HepG2 (cell line): ENCODE measurements around the gene IRF2. TPM values are rescaled to one million over a fixed set of nuclear protein-coding genes. Genes with fewer than 3 reads are reported as not detected.

Source experiments
- ATAC-seq: fragments of 200-7000 bp; cut with Tn5 transposase; 3 replicates; pipeline ENCODE4 v1.9.1; 2020; ENCODE audit warnings: mild to moderate bottlenecking, moderate library complexity
- BruUV-seq: library from RNA; stranded (reverse); fragments of 400-500 nt; replicated peaks from 2 replicates; lab custom pipeline; 2021; lab: Mats Ljungman, UMichigan
- CTCF ChIA-PET: fragments of 300-600 bp; formaldehyde crosslinking; extraction: SDS; loops from one replicate; lab custom pipeline; 2021; ENCODE audit warnings: low total read pairs, inconsistent platforms, low intra/inter-chr PET ratio; lab: Yijun Ruan, JAX
- POLR2A ChIA-PET: fragments of 350-600 bp; sonication (Branson Sonifier 250); formaldehyde crosslinking; loops from one replicate; lab custom pipeline; 2020; ENCODE audit warnings: antibody characterized with exemption, inconsistent platforms; lab: Yijun Ruan, JAX
- DNase-seq: peaks from one replicate; pipeline ENCODE4 v3.0.0-alpha.2; 2015; ENCODE audit warnings: low spot score
- FAIRE-seq: peaks from 3 replicates; lab custom pipeline; 2011; peaks lifted over from hg19 to GRCh38; lab: Jason Lieb, UNC
- H2AFZ ChIP-seq: one replicate; pipeline ENCODE4 v1.6.1; 2011; ENCODE audit warnings: low read length, inconsistent platforms
- H3K27ac ChIP-seq: fragments of 300-600 bp; 3 replicates; pipeline ENCODE4 v1.8.0; 2011; ENCODE audit warnings: mixed run types, mild to moderate bottlenecking, mixed read lengths, low read length, inconsistent platforms; ENCODE audit not compliant: insufficient read depth; ENCODE audit errors: extremely low read length
- H3K27me3 ChIP-seq, 2 experiments: fragments of 200-600 bp in 1 of 2; 2 replicates in 1 of 2; 3 replicates in 1 of 2; pipeline versions ENCODE4 v1.6.0 to v1.8.0; 2011; ENCODE audit warnings: low read length in 2 of 2, mild to moderate bottlenecking in 2 of 2, moderate library complexity in 2 of 2, inconsistent platforms in 1 of 2; ENCODE audit not compliant: insufficient read depth in 2 of 2, control insufficient read depth in 1 of 2
- H3K36me3 ChIP-seq, 2 experiments: fragments of 200-600 bp in 1 of 2; replicated peaks in 1 of 2; 2 replicates in 1 of 2; 3 replicates in 1 of 2; pipeline versions ENCODE4 v1.5.1 to v1.8.0; 2011; ENCODE audit warnings: low read length in 2 of 2, inconsistent platforms in 1 of 2; ENCODE audit not compliant: insufficient read depth in 2 of 2, control insufficient read depth in 1 of 2
- H3K4me1 ChIP-seq: 2 replicates; pipeline ENCODE4 v1.5.1; 2012; ENCODE audit warnings: low read length, inconsistent platforms; ENCODE audit not compliant: insufficient read depth
- H3K4me2 ChIP-seq: 2 replicates; pipeline ENCODE4 v1.6.0; 2011; ENCODE audit warnings: low read depth, low read length, inconsistent platforms
- H3K4me3 ChIP-seq, 3 experiments: fragments of 200-600 bp in 1 of 3; sonication (generic), shearing (Covaris generic) in 1 of 3; replicated peaks in 1 of 3; 2 replicates each; pipeline ENCODE4 v1.5.1; 2011 to 2016; ENCODE audit warnings: low read length in 3 of 3, inconsistent platforms in 2 of 3, low read depth in 2 of 3, mild to moderate bottlenecking in 2 of 3, control low read depth in 1 of 3, mixed read lengths in 1 of 3; ENCODE audit not compliant: insufficient read depth in 1 of 3
- H3K79me2 ChIP-seq: one replicate; pipeline ENCODE4 v1.6.1; 2011; ENCODE audit warnings: low read length, inconsistent platforms; ENCODE audit not compliant: insufficient read depth
- H3K9ac ChIP-seq: 2 replicates; pipeline ENCODE4 v1.6.0; 2011; ENCODE audit warnings: mild to moderate bottlenecking, low read depth, low read length, inconsistent platforms; ENCODE audit not compliant: insufficient read depth
- H3K9me3 ChIP-seq: 2 replicates; pipeline ENCODE4 v1.5.1; 2012; ENCODE audit warnings: mild to moderate bottlenecking, low read length
- H4K20me1 ChIP-seq: 2 replicates; pipeline ENCODE4 v1.6.0; 2011; ENCODE audit warnings: inconsistent platforms, mild to moderate bottlenecking, low read length, moderate library complexity; ENCODE audit not compliant: insufficient read depth
- ARID3A ChIP-seq: IDR thresholded peaks from 2 replicates; pipeline ENCODE4 v1.6.1; 2012; ENCODE audit warnings: low read depth, low read length, improper control_type of control experiment
- FOSL1 ChIP-seq: sonication (generic); formaldehyde crosslinking; IDR thresholded peaks from 2 replicates; pipeline ENCODE4 v1.9.0; 2021; ENCODE audit warnings: missing genetic modification reagents, borderline replicate concordance
- HDAC1 ChIP-seq: sonication (generic); formaldehyde crosslinking; IDR thresholded peaks from 2 replicates; pipeline ENCODE4 v1.5.1; 2020; ENCODE audit warnings: mild to moderate bottlenecking, missing genetic modification reagents
- NONO ChIP-seq, 2 experiments: fragments of 450-650 bp in 1 of 2; sonication (generic) in 1 of 2; formaldehyde crosslinking in 1 of 2; IDR thresholded peaks in 1 of 2; conservative IDR thresholded peaks in 1 of 2; 2 replicates each; pipeline versions ENCODE4 v1.6.1 to v1.8.0; 2017 to 2022; ENCODE audit warnings: mild to moderate bottlenecking in 1 of 2, missing genetic modification reagents in 1 of 2, moderate library complexity in 1 of 2
- RCOR2 ChIP-seq: IDR thresholded peaks from 2 replicates; pipeline ENCODE4 v1.6.1; 2016; ENCODE audit warnings: missing biosample characterization, missing genetic modification reagents
- RERE ChIP-seq: IDR thresholded peaks from 2 replicates; pipeline ENCODE4 v1.6.1; 2016; ENCODE audit warnings: low read depth, missing genetic modification reagents, missing compliant biosample characterization
- ZC3H4 ChIP-seq: sonication (generic); formaldehyde crosslinking; IDR thresholded peaks from 2 replicates; pipeline ENCODE4 v1.4.0; 2020; ENCODE audit warnings: missing genetic modification reagents, borderline replicate concordance
- ZNF350 ChIP-seq: sonication (generic); formaldehyde crosslinking; IDR thresholded peaks from 2 replicates; pipeline ENCODE4 v1.4.0; 2020; ENCODE audit warnings: mild to moderate bottlenecking, low read depth, missing genetic modification reagents, borderline replicate concordance
- ZNF484 ChIP-seq: sonication (generic); formaldehyde crosslinking; IDR thresholded peaks from 2 replicates; pipeline ENCODE4 v1.5.1; 2020; ENCODE audit warnings: mild to moderate bottlenecking, low read depth, missing genetic modification reagents, borderline replicate concordance
- ZNF644 ChIP-seq: IDR thresholded peaks from 2 replicates; pipeline ENCODE4 v1.6.1; 2016; ENCODE audit warnings: low read depth
- WGBS: methylation state at CpG from one replicate; pipeline ENCODE4 v1.1.6; 2017; ENCODE audit warnings: low lambda C conversion rate; 5-methylcytosine and 5-hydroxymethylcytosine counted together
- in situ Hi-C: cut with HindIII; loops from 2 replicates; pipeline ENCODE4 v1.10.0; 2017; ENCODE audit warnings: low pct_unique_long_range_greater_than_20kb; ENCODE audit not compliant: extremely low pct_ligation_motif_present
- intact Hi-C: fragments of 100-400 bp; cut with micrococcal nuclease; formaldehyde crosslinking; loops from one replicate; pipeline ENCODE4 v1.10.0; 2022; ENCODE audit not compliant: unreplicated experiment
- polyA plus RNA-seq, 8 experiments: library from polyadenylated mRNA; depleted of rRNA in 3 of 8; stranded (reverse) in 7 of 8; unstranded in 1 of 8; fragments of >200 nt; fragmentation: Illumina TruSeq in 4 of 8; extraction: Trizol in 4 of 8; gene quantifications; 2 replicates each; pipeline versions ENCODE4 v1.2.1 to v1.2.3, GENCODE V29; 2011 to 2016; ENCODE audit warnings: low read depth in 4 of 8, missing spikeins in 1 of 8, mixed read lengths in 1 of 8; ENCODE audit not compliant: insufficient read depth in 1 of 8
- total RNA-seq, 5 experiments: library from RNA; depleted of rRNA; stranded (reverse); fragments of >200 nt; fragmentation: Illumina TruSeq; extraction: Trizol; gene quantifications; 2 replicates each; pipeline ENCODE4 v1.2.3, GENCODE V29; 2016; ENCODE audit warnings: low read depth in 1 of 5

IRF2 gene
- total and polyA plus RNA-seq, 2 of the 13 experiments (the other 11 are each of a cell fraction or from before 2014, with no cell fraction given) = 15.5 to 28.8 TPM

DNA sequence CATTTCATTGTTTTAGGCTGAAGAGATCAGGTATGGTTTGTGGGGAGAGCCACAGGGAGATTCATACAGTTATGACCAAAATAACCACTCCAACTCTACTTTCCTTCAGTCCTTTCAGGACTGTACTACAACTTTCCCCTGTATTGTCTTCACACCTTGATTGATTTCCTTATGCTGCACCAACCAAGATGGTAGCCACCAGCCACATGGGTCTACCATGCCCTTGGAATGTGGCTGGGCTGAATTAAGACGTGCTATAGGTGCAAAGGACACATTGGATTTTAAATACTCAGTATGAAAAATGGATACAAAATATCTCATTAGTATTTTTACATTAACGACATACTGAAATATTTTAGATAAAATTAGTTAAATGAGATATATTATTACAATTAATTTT is 11.2 kb downstream of the IRF2 start:
- H3K79me2 ChIP-seq = peaks cover 73% of the 10 kb centered on the region

DNA sequence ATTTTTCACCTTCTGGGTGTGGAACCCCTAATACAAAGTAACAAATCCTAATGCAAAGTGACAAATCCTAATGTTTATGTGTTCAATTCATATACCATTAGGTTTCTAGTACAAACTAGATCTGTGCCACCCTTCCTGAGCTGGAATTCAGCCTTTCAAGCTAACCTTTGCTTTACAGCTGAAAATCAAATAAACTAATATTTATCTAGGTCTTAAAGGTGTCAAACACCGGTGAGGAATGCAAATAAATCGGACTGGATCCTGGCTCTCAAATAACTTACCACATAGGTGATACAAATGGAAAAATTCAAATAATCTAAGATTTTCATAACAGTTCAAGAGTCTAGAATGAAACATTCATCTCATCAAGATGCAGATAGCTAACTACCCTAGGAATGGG is 11.6 kb downstream of the IRF2 start:
- H3K4me2 ChIP-seq = 0 out of 2 replicates have a peak overlapping the region, but pooled peaks have one; percentile 3
- H3K27me3 ChIP-seq = no peaks in the 10 kb centered on the region
- no peak overlapping the region for H3K9ac ChIP-seq
- intact Hi-C loops = loop anchor here (2.0 to 10.0 kb wide), 2 partner anchors 22 to 1272 kb away; no protein-coding TSS in a partner anchor
- ATAC-seq (peak; percentile 82), DNase-seq (peak; percentile 68), FAIRE-seq (peak; percentile 30)
- no TSS peak for BruUV-seq
- ChIA-PET CTCF (no interaction called here), POLR2A (interaction anchor here (0.8 to 2.2 kb wide), 5 partner anchors 12 to 116 kb away, joined by 3 to 16 read pairs (median 4); partner anchors contain the start of gene IRF2)
- peaks cover 42% of the 10 kb centered on the region for H4K20me1 ChIP-seq
- in situ Hi-C loops = no loop called here
- no peak overlapping the region for H2AFZ ChIP-seq
- H3K27ac ChIP-seq = peak overlapping the region; percentile 17
- H3K36me3 ChIP-seq = peaks cover 0 to 3% of the 10 kb centered on the region in 2 experiments; a peak in 2 of 5 replicates
- peaks cover 76% of the 10 kb centered on the region for H3K79me2 ChIP-seq
- no peaks in the 10 kb centered on the region for H3K9me3 ChIP-seq
- 0% methylated on average over 2 of the region's 2 CpGs for WGBS
- no peak overlapping the region for H3K4me3 ChIP-seq
- peaks cover 42% of the 10 kb centered on the region for H3K4me1 ChIP-seq
- no peak for TF ChIP-seq NONO (IDR thresholded peaks at IDR 0.05)
- TF ChIP-seq NONO (CRISPR knock-in tag; conservative IDR thresholded peaks at IDR 0.05) = 0 out of 2 replicates have a peak, but pooled peaks have one; percentile 40
- TF ChIP-seq HDAC1 (CRISPR knock-in tag) = peak; percentile 48; the same call in 1 of the 2 replicates
- TF ChIP-seq FOSL1 (CRISPR knock-in tag) = no peak
- TF ChIP-seq ARID3A = peak; percentile 98
- no peak for TF ChIP-seq ZNF484 (CRISPR knock-in tag)
- 0 out of 2 replicates have a peak, but pooled peaks have one; percentile 54 for TF ChIP-seq RCOR2 (CRISPR knock-in tag)
- TF ChIP-seq RERE = 0 out of 2 replicates have a peak, but pooled peaks have one; percentile 44
- no peak for TF ChIP-seq ZNF350 (CRISPR knock-in tag)

More for the DNA sequence above, 11.2 kb downstream of the IRF2 start:
- ATAC-seq (no peak), FAIRE-seq (no peak), DNase-seq (no peak)
- in situ Hi-C loops = no loop called here
- no peak overlapping the region for H3K9ac ChIP-seq
- 0 out of 2 replicates have a peak overlapping the region, but pooled peaks have one; percentile 3 for H3K4me2 ChIP-seq
- peaks cover 0 to 3% of the 10 kb centered on the region in 2 experiments; a peak in 2 of 5 replicates for H3K36me3 ChIP-seq
- intact Hi-C loops = loop anchor here (2.0 to 10.0 kb wide), 2 partner anchors 22 to 1272 kb away; no protein-coding TSS in a partner anchor
- peaks cover 42% of the 10 kb centered on the region for H3K4me1 ChIP-seq
- no peak overlapping the region for H3K4me3 ChIP-seq
- ChIA-PET CTCF (no interaction called here), POLR2A (interaction anchor here (0.8 to 2.2 kb wide), 5 partner anchors 11 to 116 kb away, joined by 3 to 16 read pairs (median 4); partner anchors contain the start of gene IRF2)
- no peak overlapping the region for H2AFZ ChIP-seq
- peak overlapping the region; percentile 17 for H3K27ac ChIP-seq
- H4K20me1 ChIP-seq = peaks cover 37% of the 10 kb centered on the region
- no TSS peak for BruUV-seq
- WGBS = 94% methylated on average over 2 of the region's 2 CpGs
- no peaks in the 10 kb centered on the region for H3K9me3 ChIP-seq
- TF ChIP-seq ZNF644 (0 out of 2 replicates have a peak, but pooled peaks have one; percentile 50), ZC3H4 (CRISPR knock-in tag) (no peak)
- TF ChIP-seq, all 625 proteins: peak for 1
- no peaks in the 10 kb centered on the region for H3K27me3 ChIP-seq
